Stomach (tissue), 9 donors: Measurements from ENCODE around the gene ZSCAN30. TPM values are rescaled to one million over a fixed set of nuclear protein-coding genes. Genes with fewer than 3 reads are reported as not detected.

Source experiments
- DNase-seq, 2 donors: peaks; one replicate each; pipeline versions ENCODE4 v3.0.0 to v3.0.0-alpha.2; 2013 to 2019
- H3K27ac ChIP-seq, 5 donors: fragments of 200-600 bp in 4 of 5; sonication (generic) in 4 of 5; one replicate each; pipeline ENCODE4 v1.5.1; 2013 to 2019; ENCODE audit warnings: mild to moderate bottlenecking in 1 of 5, moderate library complexity in 1 of 5
- H3K27me3 ChIP-seq, 3 donors: fragments of 200-600 bp; sonication (generic); one replicate each; pipeline ENCODE4 v1.5.1; 2017 to 2019; ENCODE audit warnings: mixed run types in 1 of 3
- H3K36me3 ChIP-seq, 4 donors: fragments of 200-600 bp; sonication (generic); 1 replicate in 3 of 4; 2 replicates in 1 of 4; pipeline ENCODE4 v1.5.1; 2016 to 2019
- H3K4me1 ChIP-seq, 4 donors: fragments of 200-600 bp; sonication (generic); one replicate each; pipeline ENCODE4 v1.5.1; 2016 to 2019
- H3K4me3 ChIP-seq, 4 donors: fragments of 200-600 bp; sonication (generic) in 3 of 4; one replicate each; pipeline ENCODE4 v1.5.1; 2016 to 2019; ENCODE audit warnings: mild to moderate bottlenecking in 1 of 4
- H3K9me3 ChIP-seq, 4 donors: fragments of 200-600 bp; sonication (generic); one replicate each; pipeline ENCODE4 v1.5.1; 2016 to 2019
- CTCF ChIP-seq, 7 experiments: fragments of 450-650 bp in 4 of 7; fragments of 200-600 bp in 3 of 7; sonication (generic) in 3 of 7; IDR thresholded peaks; one replicate each; pipeline ENCODE4 v1.5.1; 2016 to 2019; ENCODE audit warnings: antibody characterized with exemption in 7 of 7, control low read depth in 2 of 7, mild to moderate bottlenecking in 1 of 7
- EP300 ChIP-seq: sonication (generic); formaldehyde crosslinking; IDR thresholded peaks from one replicate; pipeline ENCODE4 v1.6.1; 2017; ENCODE audit warnings: antibody characterized with exemption
- POLR2A ChIP-seq, 4 donors: fragments of 450-650 bp; IDR thresholded peaks; one replicate each; pipeline ENCODE4 v1.6.1; 2016; ENCODE audit warnings: antibody characterized with exemption in 4 of 4, control low read depth in 2 of 4, mild to moderate bottlenecking in 1 of 4, moderate library complexity in 1 of 4
- POLR2AphosphoS5 ChIP-seq, 3 donors: sonication (generic); formaldehyde crosslinking; IDR thresholded peaks; one replicate each; pipeline ENCODE4 v1.6.1; 2016; ENCODE audit warnings: antibody characterized with exemption in 3 of 3
- WGBS, 5 donors: extraction: QIAGEN DNeasy Blood & Tissue Kit in 3 of 5; methylation state at CpG; one replicate each; pipeline versions ENCODE4 v1.1.5 to v1.1.7; 2013 to 2018; 5-methylcytosine and 5-hydroxymethylcytosine counted together
- intact Hi-C: fragments of 100-400 bp; cut with DNase I; formaldehyde crosslinking; loops from one replicate; pipeline ENCODE4 v1.15.1; 2023; ENCODE audit warnings: low total_unique reads
- polyA plus RNA-seq, 3 donors: library from polyadenylated mRNA; stranded (reverse); fragments of 200-250 nt; gene quantifications; one replicate each; pipeline ENCODE4 v1.2.3, GENCODE V29; 2013
- total RNA-seq, 5 donors: library from RNA; depleted of rRNA; stranded (reverse); fragments of >200 nt; gene quantifications; one replicate each; pipeline versions ENCODE4 v1.1.0 to v1.2.3, GENCODE V29; 2014 to 2016
- donor health status: healthy with polysubstance abuse.
- donor health status: Bipolar disorder and iron deficiency.
- donor health status: healthy.

ZSCAN30 gene
- total and polyA plus RNA-seq, 8 donors = 3.7 to 22.0 (median 9.6) TPM

GRCh38 chr18:35334821-35335220 lies 44.8 kb upstream of the ZSCAN30 start:
- Histone ChIP-seq H3K36me3 (peaks cover 53 to 87% (median 85%) of the 10 kb centered on the region in 4 donors), H3K4me1 (peaks cover 0 to 37% (median 12%) of the 10 kb centered on the region in 4 donors), H3K9me3 (no peaks in the 10 kb centered on the region), H3K27me3 (no peaks in the 10 kb centered on the region), H3K27ac (no peak overlapping the region), H3K4me3 (no peak overlapping the region)
- intact Hi-C loops = no loop called here
- 77 to 86% (median 79%) methylated on average over 3 of the region's 3 CpGs for WGBS, 5 donors
- no peak for DNase-seq
- TF ChIP-seq CTCF (IDR thresholded peaks at IDR 0.05) (no peak), EP300 (no peak), POLR2AphosphoS5 (IDR thresholded peaks at IDR 0.05) (no peak), POLR2A (IDR thresholded peaks at IDR 0.05) (no peak)

GRCh38 chr18:35334212-35334611 lies 44.2 kb upstream of the ZSCAN30 start:
- 63 to 84% (median 67%) methylated on average over 1 of the region's 1 CpG for WGBS, 5 donors
- intact Hi-C loops = no loop called here
- no peak for TF ChIP-seq POLR2AphosphoS5 (IDR thresholded peaks at IDR 0.05)
- no peak for TF ChIP-seq CTCF (IDR thresholded peaks at IDR 0.05)
- no peak for TF ChIP-seq EP300
- no peak for TF ChIP-seq POLR2A (IDR thresholded peaks at IDR 0.05)
- Histone ChIP-seq H3K9me3 (no peaks in the 10 kb centered on the region), H3K27ac (no peak overlapping the region), H3K27me3 (no peaks in the 10 kb centered on the region), H3K4me1 (peaks cover 0 to 32% (median 9%) of the 10 kb centered on the region in 4 donors), H3K4me3 (no peak overlapping the region), H3K36me3 (peaks cover 47 to 81% (median 79%) of the 10 kb centered on the region in 4 donors)
- no peak for DNase-seq

- no peak overlapping the region for H3K27ac ChIP-seq
- 71 to 83% (median 79%) methylated on average over 4 of the region's 4 CpGs for WGBS, 5 donors
- H3K36me3 ChIP-seq = peaks cover 23 to 54% (median 52%) of the 10 kb centered on the region in 4 donors
- no peak overlapping the region for H3K4me3 ChIP-seq
- TF ChIP-seq CTCF (IDR thresholded peaks at IDR 0.05) = no peak
- no peak for TF ChIP-seq POLR2AphosphoS5 (IDR thresholded peaks at IDR 0.05)
- no peak for DNase-seq
- intact Hi-C loops = no loop called here
- no peaks in the 10 kb centered on the region for H3K27me3 ChIP-seq
- H3K9me3 ChIP-seq = no peaks in the 10 kb centered on the region
- H3K4me1 ChIP-seq = peaks cover 0 to 17% (median 3%) of the 10 kb centered on the region in 4 donors
These were observed 41.5 kb upstream of the ZSCAN30 start for GRCh38 chr18:35331367-35332087.

GRCh38 chr18:35328868-35329267 lies 38.8 kb upstream of the ZSCAN30 start:
- intact Hi-C loops = no loop called here
- no peak for TF ChIP-seq POLR2A (IDR thresholded peaks at IDR 0.05)
- TF ChIP-seq EP300 = no peak
- no peak for TF ChIP-seq POLR2AphosphoS5 (IDR thresholded peaks at IDR 0.05)
- TF ChIP-seq CTCF (IDR thresholded peaks at IDR 0.05) = no peak
- no peak for DNase-seq
- no peak overlapping the region for H3K27ac ChIP-seq
- H3K4me1 ChIP-seq = peaks cover 0 to under 1% (median 0%) of the 10 kb centered on the region in 4 donors
- no peaks in the 10 kb centered on the region for H3K9me3 ChIP-seq
- H3K4me3 ChIP-seq = no peak overlapping the region
- peaks cover 6 to 28% (median 26%) of the 10 kb centered on the region in 4 donors for H3K36me3 ChIP-seq
- H3K27me3 ChIP-seq = no peaks in the 10 kb centered on the region
